RKO (cell line): ENCODE results near the gene OR52N1.
A peak's percentile ranks its signal among the peaks of the same experiment; 100 is the strongest.

Experiments used
- DNase-seq: peaks from one replicate; pipeline ENCODE4 v3.0.0-alpha.2; 2016; ENCODE audit warnings: low spot score

Gene OR52N1

DNA sequence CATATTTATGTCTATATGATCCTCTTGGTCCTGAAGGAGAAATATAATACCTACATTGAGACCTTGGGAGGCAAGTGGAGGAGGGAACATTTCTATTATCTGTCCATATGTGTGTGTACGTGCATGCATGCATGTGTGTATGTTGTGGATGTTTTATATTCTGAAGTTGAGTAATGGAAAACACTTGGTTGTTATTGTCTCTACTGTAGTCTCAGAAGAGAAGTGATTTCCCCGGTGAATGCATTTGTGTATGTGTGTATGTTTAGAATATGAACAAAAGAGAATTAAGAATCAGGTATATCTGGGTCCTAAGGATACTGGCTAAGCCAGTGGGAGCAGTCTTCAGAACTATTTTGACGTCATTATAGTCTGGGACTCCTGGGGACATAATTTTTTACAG, at the start of gene OR52N1:
OR52N1 (minus strand) TSS at position 101 of the 400 bp plus-strand sequence. CDS start 2,449 bp downstream, outside the sequence.
- no peak for DNase-seq

DNA sequence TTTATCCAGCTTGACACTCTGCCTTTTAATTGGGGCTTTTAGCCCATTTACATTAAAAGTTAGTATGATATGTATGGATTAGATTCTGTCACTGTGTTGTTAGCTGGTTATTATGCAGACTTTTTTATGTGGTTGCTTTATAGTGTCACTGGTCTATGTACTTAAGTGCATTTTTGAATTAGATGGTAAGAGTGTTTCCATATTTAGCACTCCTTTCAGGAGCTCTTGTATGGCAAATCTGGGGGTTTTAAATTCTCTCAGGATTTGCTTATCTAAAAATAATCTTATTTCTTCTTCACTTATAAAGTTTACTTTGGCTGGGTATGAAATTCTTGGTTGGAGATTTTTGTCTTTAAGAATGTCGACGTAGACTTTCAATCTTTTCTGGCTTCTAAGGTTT, 46.6 kb upstream of the OR52N1 start:
- no peak for DNase-seq

DNA sequence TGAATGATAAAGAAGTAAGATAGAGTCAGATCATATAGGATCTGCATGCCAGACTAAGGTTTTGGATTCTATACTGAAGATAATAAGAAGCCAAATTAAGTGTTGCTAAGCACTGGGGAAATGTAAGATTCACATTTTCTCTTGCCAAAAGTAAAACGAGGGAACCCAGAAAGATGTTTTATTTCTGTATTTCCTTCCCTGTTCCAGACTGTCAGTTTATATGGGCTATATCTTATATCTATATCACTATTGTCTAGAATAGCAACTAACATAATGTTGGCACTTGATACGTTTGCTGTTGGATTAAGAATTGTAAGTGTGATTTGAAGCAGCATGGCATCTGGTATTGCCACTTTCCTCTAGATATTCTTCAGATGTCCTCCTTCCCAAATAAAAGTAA, 42.4 kb upstream of the OR52N1 start:
- DNase-seq, result no peak

DNA sequence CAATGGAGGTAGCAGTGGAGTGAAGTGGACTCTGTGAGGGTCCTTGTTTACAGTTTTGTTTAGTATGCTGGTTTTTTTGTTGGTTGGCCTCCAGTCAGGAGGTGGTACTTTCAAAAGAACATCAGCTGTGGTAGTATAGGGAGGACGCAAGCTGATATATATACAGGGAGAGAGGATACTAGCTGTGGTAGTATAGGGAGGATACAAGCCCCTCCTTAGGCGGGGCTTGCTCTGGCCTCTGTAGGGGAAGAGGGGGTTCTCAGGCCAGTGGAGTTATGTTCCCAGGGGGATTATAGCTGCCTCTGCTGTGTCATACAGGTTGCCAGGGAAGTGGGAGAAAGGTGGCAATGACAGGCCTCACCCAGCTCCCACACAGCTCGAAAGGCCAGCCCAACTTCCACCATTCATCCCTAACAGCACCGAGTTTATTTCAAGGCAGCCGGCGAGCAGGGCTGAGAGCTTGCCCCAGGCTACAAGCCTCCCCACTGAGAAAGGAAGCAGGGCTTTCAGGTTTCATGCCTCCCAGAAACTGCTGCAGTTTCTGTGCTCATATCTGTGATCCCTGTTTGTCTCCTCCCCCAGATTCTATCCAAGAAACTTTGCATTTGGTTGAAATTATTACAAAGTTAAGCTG, 40.2 kb upstream of the OR52N1 start:
- DNase-seq, result no peak

DNA sequence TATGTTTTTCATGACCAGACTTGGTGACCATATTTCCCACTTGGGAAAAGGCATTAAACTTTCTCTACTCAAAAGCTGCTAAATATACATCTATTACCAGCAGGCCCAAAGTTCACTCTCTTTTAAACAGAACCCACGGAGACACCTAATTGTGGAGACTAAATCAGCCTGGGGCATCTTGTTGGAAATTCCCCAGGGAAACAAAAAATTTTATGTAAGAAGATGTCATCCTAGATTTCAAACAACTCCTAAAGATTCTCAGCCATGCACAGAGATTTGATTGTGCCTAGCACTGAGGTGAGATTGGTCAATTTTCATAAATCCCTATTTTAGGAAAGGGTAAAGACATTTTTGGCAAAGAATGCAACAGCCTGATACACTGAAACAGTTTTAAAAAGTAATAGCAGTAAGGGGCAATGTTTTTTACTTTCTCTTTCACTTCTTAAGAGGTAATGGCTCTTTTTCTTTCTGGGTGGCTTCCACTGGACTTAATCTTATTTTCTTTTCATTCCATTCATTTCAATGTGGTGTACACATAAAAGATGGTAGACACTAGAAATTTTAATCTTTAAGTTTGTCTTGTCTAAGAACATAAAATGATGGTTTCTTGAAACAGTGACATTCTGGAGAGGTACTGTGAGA, 27.3 kb upstream of the OR52N1 start:
- DNase-seq, result no peak

DNA sequence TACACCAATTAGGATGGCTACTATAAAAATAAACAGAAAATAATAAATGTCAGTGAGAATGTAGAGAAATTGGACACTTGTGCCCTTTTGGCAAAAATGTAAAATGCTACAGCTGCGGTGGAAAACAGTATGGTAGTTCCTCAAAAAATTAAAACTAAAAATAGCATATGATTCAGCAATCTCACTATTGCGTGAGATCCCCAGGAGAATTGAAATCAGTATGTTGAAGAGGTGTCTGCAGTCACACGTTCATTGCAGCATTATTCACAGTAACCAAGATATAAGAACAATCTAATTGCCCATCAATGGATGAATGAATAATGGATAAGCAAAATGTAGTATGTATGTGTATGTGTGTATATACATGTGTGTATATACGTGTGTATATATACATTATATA, 24.5 kb upstream of the OR52N1 start:
- DNase-seq, result no peak

DNA sequence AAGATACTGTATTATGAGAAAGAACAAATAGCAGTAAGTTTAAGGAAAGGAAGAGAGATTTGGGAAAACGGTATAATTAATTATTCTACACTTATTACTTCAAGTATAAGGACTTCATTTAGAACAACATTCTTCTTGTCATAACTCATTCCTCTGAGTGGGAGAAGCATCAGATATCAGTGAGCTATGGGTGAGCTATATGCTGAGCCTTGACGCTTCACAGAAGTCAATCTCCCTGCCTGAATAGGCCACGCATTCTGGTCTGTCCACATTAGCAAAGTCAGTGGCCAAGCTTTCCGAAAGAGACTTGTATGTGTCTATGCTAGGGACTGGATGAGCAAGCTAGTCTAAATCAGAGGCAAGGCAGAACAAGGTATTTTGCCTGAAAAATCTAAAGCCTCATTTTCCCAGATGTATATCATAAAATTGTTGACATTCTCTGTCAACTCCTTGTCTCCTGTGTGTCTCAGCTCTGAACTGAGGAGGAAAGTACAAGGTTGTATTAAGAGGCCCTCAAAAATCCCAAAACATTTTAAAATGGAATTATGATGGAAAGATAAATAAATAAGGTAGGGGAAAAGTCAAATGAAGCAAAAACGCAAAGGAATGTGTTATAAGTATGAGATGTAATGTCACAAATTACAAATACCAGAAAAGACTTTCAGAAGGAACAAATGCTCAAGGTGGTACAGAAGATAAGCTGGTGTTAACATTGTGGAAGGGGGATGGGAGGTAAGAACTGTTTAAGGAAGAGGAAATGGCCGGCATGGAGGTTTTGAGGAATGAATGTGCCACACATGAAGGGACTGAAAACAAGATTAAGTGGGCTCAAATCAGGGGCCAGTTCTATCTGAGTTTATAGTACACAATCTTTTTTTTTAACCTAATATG, 19.1 kb upstream of the OR52N1 start:
- DNase-seq, result no peak

DNA sequence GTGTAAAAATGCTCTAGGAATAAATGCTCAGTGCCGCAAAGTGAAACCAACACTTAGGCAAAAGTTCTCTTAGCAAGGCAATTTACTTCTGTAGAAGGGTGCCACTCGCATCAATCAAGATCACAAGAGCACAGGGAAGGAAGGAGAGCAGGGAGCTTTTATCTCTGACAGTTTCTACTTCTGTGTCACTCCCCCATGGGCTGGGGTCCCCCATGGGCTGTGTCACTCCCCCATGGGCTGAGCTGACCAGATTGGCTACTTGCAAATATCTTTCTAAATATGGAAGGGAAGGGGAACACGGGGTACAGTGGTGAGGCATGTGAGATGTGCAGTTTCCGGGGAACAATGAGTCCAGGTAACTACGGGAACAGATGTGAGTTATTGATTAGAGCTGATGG, 18.1 kb upstream of the OR52N1 start:
- no peak for DNase-seq

DNA sequence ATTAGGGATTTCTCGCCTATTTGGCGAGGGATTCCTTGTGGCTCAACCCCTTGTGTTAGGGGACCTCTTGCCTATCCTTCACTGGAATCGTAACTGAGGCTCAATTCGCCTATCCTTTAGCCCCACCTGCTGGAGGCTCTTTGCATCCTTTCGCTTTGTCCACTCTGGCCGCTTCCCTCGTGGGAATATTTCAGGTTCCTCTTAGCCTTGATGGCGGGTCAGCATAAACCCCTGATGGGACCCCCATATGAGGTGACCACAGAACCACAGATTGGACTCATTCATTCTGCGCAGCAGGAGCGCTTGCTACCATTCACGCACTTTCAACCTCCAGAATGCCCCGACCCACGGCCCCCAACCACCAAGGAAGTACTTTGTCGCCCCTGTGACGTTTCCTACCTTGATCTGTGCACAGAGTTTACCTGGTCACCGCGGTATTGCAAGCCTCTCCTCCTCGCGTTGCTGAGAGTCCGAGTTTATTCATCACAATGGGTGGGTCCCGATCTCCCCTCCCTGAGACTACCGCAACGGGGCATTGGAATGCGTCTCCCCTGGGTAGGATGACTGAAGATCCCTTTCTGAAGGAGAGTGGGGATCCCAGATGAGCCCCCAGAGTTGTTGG, 17.5 kb upstream of the OR52N1 start, which contains the start of gene OR52N2:
OR52N2 (plus strand) TSS at position 425 of the 622 bp plus-strand sequence. CDS start 11,412 bp downstream, outside the sequence.
- DNase-seq, result peak; percentile 66

DNA sequence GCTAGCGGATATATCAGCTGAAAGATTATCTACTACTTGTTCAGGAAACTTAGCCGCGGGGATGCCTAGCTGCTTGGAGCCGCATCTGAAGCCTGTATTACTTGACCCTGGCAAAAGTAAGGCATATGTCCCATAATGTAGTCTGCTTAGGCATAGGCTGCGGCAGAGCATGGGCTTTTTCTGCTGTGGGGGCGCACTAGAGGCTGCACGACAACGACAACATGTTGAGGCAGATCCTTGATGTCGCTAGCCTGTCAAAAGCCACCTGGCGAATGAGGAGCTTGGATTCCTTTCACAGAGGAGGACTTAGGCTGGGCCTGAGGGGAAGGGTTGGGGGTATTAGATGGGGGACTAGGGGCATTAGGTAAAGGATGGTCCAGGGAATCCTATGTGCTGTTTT, 16.5 kb upstream of the OR52N1 start:
- DNase-seq, result no peak

DNA sequence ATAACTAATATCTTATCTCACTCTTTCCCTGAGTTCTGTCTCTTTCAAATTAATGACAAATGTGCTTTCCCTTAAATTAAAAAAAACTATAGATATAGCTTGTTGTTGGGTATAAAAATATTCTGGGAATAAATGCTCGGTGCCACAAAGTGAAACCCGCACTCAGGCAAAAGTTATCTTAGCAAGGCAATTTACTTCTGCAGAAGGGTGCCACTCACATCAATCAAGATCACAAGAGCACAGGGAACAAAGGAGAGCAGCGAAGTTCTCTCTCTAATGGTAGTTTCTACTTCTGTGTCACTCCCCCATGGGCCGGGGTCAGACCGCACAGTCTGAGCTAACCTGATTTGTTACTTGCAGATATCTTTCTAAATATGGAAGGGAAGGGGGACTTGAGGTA, 12.9 kb upstream of the OR52N1 start:
- DNase-seq, result no peak

DNA sequence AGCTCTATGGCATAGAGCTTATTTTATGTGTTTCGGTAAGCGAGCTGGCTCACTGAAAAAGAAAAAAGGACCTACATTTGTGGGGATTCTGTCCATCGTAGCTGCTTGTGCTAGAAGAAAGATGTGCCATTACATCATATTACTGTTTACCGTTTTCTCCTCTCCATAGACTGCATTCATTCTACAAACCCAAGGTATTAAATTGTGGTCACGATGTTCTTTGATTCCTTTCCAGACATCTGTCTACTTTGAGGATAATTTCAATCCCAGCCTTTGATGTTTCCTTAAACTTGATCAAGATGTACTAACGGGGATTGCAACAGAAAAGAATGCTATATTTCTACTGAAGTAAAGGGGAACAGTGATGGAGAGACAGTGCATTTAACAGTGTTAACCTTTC, 5.5 kb upstream of the OR52N1 start:
- DNase-seq, result no peak

DNA sequence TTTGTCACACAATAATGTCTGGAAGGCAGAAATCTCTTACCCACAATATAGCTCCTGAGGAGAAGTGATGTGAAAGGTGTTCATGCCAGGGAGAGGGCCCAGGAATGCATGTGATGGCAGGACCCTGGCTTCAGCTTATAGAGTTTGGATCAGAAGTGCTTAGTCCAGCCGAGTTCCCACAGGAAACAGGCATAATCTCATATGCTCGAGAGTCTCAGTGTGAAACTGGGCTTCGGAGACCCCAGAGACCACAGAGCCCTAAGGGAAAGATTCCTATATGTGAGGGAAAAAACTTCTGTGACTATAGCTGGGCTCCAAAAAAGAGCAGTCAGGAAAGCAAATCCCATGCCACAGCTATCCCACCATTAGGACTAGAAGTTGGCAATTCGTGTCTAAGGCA, 7.8 kb downstream of the OR52N1 start, which contains the start of gene OR52N5:
OR52N5 (minus strand) TSS at position 101 of the 400 bp plus-strand sequence. CDS start 4,721 bp downstream, outside the sequence.
- no peak for DNase-seq

DNA sequence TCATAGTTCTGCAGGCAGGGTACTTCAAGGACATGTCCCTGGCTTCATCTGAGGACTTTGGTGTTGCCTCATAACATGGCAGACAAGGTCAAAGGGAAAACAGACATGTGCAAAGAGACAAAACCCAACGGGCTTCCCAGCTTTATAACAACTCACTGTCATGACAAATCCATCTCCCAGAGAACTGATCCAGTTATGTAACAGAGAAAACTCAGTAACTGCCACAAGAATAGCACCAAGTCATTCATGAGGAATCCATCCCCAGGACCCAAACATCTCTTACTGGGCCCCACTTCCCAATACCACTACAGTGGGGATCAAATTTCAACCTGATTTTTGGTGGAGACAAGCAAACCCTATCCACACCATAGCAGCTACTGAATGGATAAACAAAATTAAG, 24.0 kb downstream of the OR52N1 start:
- no peak for DNase-seq

DNA sequence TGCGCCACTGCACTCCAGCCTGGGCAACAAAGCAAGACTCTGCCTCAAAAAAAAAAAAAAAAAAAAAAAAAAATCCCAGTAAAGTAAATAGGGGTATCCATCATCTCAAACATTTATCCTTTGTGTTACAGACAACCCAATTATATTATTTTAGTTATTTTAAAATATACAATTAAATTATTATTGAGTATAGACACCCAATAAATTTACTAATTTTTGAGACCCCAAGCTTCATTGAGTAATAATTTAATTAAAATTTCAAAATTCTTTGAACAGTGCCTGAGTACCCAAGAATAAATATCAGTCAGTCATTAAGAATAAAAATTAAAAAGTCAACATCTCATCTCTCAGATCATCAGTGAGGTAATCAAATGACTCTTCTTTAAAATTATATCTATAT, 37.1 kb downstream of the OR52N1 start, which contains the start of gene OR52N4:
OR52N4 (plus strand) TSS at position 301 of the 400 bp plus-strand sequence. CDS start 498 bp downstream, outside the sequence.
- DNase-seq, result no peak

DNA sequence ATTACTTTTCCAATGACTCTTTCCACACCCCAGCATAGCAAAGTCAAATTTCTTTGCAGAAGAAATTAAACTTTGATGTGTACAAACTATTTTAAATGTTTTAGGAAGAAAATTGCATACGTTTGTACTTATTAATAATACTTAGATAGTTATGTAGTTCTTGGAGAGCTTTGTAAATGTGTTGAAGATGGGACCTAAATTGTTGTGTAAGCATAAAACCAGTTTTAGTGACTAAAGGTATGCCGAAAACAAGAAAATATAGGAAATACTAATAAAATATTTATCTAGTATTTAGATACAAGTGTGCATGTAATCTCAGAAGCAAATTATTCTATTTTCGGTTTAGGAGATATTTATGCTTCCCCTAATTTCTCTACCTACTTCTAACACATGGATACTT, 41.2 kb downstream of the OR52N1 start:
- no peak for DNase-seq

DNA sequence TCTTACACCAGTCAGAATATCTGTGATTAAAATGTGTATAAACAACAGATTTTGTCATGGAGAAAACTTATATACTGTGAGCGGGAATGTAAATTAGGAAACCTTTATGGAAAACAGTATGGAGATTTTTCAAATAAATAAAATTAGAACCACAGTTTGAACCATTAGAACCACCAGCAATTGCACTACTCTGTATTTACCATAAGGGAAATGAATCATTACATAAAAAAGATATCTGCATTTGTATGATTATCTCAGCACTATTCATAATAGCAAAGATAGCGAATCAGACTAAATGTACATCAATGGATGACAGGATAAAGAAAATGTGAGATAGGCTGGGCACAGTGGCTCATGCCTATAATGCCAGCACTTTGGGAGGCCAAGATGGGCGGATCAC, 44.5 kb downstream of the OR52N1 start:
- no peak for DNase-seq

DNA sequence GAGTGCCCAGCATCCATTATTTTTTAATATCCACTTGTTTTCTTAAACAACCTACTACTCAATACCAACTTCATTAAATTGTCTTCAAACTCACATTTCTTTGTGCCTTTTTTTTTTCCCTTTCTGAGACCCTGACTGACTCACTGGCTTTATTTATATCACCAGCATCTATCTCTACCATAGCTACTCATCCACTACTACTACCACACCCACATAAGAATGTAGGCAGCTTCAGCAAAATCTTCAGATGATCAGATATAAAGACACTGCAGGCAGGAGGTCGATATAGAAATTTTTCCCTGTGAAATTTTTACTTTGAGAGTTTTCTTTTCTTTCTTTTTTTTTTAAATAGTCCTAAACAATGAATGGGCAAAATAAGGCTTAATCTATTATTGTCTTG, 52.6 kb downstream of the OR52N1 start:
- DNase-seq, result no peak

DNA sequence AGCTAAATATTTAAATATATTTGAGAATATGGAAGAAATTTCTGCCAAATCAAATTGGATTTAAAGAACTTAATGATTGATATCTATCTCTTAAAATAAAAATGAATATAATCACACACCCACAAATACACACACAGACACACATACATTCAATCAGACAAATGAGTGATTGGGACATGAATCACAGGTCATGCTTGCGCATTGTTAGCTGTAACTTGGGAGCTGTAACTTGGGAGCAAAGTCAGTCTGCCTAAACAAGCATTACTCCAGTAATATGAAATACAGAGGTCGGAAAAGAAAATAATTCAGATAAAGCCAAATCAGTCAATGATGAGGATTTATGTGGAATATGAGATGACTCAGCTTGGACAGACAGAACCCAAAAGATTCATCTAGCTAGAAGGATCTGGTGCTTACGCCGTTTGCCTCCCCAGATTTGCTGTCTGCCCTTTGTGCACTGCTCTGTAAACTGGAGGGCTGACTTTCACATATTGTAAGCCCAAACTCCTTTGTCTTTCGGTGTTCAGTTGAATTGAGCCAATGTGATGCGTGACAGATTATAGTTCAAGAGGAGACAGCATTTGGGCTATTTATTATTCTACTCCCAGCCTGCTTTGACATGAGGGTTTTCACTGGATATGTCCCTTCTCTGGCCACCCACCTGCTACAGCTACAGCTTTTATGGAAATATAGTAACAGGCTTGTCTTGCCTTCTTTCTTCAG, 53.2 kb downstream of the OR52N1 start:
- DNase-seq, result no peak

DNA sequence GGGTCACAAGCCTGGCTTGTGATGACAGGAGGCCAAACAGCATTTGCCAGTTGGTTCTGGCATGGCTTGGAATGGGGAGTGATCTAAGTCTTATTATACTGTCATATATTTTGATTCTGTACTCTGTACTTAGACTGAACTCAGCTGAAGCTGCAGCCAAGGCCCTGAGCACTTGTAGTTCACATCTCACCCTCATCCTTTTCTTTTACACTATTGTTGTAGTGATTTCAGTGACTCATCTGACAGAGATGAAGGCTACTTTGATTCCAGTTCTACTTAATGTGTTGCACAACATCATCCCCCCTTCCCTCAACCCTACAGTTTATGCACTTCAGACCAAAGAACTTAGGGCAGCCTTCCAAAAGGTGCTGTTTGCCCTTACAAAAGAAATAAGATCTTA, 54.0 kb downstream of the OR52N1 start:
- no peak for DNase-seq
